ENCODE measurements around the gene GRID1. TPM values are rescaled to one million over a fixed set of nuclear protein-coding genes. Genes with fewer than 3 reads are reported as not detected.

Gene GRID1
- polyA plus RNA-seq, 1 experiment: 0.49 TPM

- CTCF ChIA-PET: no interaction called here
Observed at GRCh38 chr10:86366902-86367151, 232 bp upstream of the GRID1 start.

DNA sequence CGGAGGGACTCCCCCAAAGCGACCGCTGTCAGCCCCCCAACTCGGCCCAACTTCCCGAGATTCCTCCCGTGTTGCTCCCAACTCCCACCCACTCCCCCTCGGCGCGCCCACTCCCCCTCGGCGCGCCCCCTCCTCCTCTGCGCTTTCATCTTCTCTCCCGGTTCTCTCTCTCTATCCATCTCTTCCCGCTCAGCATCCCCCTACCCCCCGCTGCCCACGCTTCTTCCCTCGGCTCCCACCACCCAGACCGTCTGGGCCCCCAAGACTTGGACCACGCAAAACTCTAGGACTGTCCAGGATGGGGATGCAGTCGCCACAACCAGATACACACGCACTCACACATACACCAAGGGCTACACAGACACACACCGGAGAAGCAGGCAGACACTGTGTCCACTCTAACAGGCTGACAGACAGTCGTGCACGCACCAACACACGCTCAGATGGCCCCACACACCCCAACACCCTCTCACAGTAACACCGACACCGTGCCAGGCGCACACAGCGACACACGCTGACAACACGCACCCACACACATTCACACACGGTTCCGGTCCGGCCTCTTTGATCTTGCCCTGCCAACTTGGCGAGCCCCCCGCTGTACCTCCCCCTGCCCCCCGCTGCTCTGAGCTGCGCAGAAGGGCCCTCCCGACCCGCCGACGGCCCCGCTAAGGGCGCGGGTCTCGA, 1.1 kb downstream of the GRID1 start:
- peak overlapping the region; percentile 30 for H3K4me3 ChIP-seq (ENCODE audit: low read depth, low read length)
- CTCF ChIA-PET: interaction anchor here (1.2 kb wide), 1 partner anchor 13 kb away, joined by 6 read pairs; no protein-coding TSS in a partner anchor
- no peak for DNase-seq (ENCODE audit: low read depth)
- POLR2A ChIA-PET: no interaction called here
- no peak for TF ChIP-seq CTCF (IDR thresholded peaks at IDR 0.05; ENCODE audit: insufficient read depth, low read depth, low read length)
- no peaks in the 10 kb centered on the region for H3K36me3 ChIP-seq (ENCODE audit: control insufficient read depth, insufficient read depth, low read length)
- peaks cover 33% of the 10 kb centered on the region for H3K27me3 ChIP-seq (ENCODE audit: control insufficient read depth, insufficient read depth, low read length)

More at GRCh38 chr10:86366902-86367151, 232 bp upstream of the GRID1 start:
- TF ChIP-seq CTCF (IDR thresholded peaks at IDR 0.05; ENCODE audit: insufficient read depth, low read depth, low read length): no peak
- no peak for DNase-seq (ENCODE audit: low read depth)
- POLR2A ChIA-PET: no interaction called here
- Histone ChIP-seq H3K4me3 (ENCODE audit: low read depth, low read length) (peak overlapping the region; percentile 25), H3K27me3 (ENCODE audit: control insufficient read depth, insufficient read depth, low read length) (peaks cover 33% of the 10 kb centered on the region), H3K36me3 (ENCODE audit: control insufficient read depth, insufficient read depth, low read length) (no peaks in the 10 kb centered on the region)

DNA sequence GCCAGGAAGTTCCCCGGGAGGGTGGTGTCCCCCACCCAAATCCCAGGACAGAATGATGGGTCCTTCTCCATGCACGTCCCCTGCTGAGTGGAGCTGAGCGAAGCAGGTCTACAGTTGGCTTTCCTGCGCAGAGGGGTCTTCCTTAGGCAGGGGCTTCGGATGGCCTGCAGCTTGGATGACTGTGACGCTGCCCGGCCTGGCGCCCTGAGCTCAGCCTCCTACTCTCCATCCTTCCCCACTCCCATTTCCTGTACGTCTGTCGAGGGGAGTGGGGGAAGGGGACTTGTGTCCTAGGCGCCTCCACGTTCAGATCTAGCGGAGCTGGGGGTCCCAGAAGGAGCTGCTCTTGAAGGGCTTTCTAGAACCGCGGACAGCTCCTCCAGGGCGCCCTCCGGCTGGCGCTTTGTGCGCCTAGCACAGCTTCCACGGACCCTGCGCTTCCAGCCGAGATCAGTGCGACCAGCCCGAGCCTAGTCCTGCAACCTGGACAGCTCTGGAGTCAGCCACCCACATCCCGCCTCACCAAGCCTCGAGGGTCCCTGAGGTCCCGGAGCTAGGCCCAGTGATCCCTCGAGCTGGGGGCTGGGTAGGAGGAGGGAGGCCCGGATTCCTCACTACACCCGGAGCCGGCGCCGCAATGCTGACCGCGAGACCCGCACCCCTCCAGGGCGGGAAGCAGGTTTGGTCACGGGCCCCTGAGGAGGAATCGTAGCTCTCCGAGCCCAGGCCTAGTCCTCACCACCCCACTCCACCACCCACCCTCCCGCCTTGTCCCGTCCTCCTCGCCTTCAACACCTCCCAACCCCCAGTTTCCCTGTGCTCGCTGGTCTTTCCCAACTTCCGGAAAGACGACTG, 1.9 kb downstream of the GRID1 start:
- TF ChIP-seq CTCF (IDR thresholded peaks at IDR 0.05; ENCODE audit: insufficient read depth, low read depth, low read length): no peak
- CTCF ChIA-PET: interaction anchor here (1.2 kb wide), 1 partner anchor 13 kb away, joined by 6 read pairs; no protein-coding TSS in a partner anchor
- peak overlapping the region; percentile 30; the same call in 1 of the 2 replicates for H3K4me3 ChIP-seq (ENCODE audit: low read depth, low read length)
- no peaks in the 10 kb centered on the region for H3K36me3 ChIP-seq (ENCODE audit: control insufficient read depth, insufficient read depth, low read length)
- POLR2A ChIA-PET: no interaction called here
- DNase-seq (ENCODE audit: low read depth): no peak
- H3K27me3 ChIP-seq (ENCODE audit: control insufficient read depth, insufficient read depth, low read length): peaks cover 31% of the 10 kb centered on the region

- Histone ChIP-seq H3K36me3 (ENCODE audit: control insufficient read depth, insufficient read depth, low read length) (no peaks in the 10 kb centered on the region), H3K4me3 (ENCODE audit: low read depth, low read length) (no peak overlapping the region), H3K27me3 (ENCODE audit: control insufficient read depth, insufficient read depth, low read length) (peaks cover 30% of the 10 kb centered on the region)
- ChIA-PET CTCF (interaction anchor here (1.2 kb wide), 1 partner anchor 14 kb away, joined by 6 read pairs; no protein-coding TSS in a partner anchor), POLR2A (no interaction called here)
- no peak for TF ChIP-seq CTCF (IDR thresholded peaks at IDR 0.05; ENCODE audit: insufficient read depth, low read depth, low read length)
- DNase-seq (ENCODE audit: low read depth): no peak
Observed at GRCh38 chr10:86363833-86364490, 2.6 kb downstream of the GRID1 start.
